CD4-positive, alpha-beta T cell (primary cell): Measurements from ENCODE around the gene SCAMP3. TPM values are rescaled to one million over a fixed set of nuclear protein-coding genes. Genes with fewer than 3 reads are reported as not detected.

Source experiments
- ATAC-seq: fragments of 200-7000 bp; cut with Tn5 transposase; one replicate; pipeline ENCODE4 v1.10.0; 2022; ENCODE audit warnings: mild to moderate bottlenecking; ENCODE audit not compliant: poor library complexity
- CTCF ChIA-PET: fragments of 350-600 bp; sonication (Branson Sonifier 250); formaldehyde crosslinking; loops from one replicate; lab custom pipeline; 2021; ENCODE audit warnings: antibody characterized with exemption, inconsistent platforms; lab: Charles Lee
- POLR2A ChIA-PET: fragments of 350-600 bp; sonication (Branson Sonifier 250); formaldehyde crosslinking; loops from one replicate; lab custom pipeline; 2021; ENCODE audit warnings: antibody characterized with exemption, inconsistent platforms; lab: Charles Lee
- DNase-seq, 14 experiments: peaks; one replicate each; pipeline ENCODE4 v3.0.0-alpha.2; 2013 to 2020; ENCODE audit warnings: mixed read lengths in 2 of 14
- H3K27ac ChIP-seq, 2 donors: one replicate each; pipeline versions ENCODE4 v1.5.1 to v1.7.0; 2013; ENCODE audit warnings: low read length in 2 of 2, low read depth in 1 of 2, mild to moderate bottlenecking in 1 of 2
- H3K27me3 ChIP-seq, 2 experiments: 1 replicate in 1 of 2; 2 replicates in 1 of 2; pipeline versions ENCODE4 v1.6.1 to v1.7.0; 2013; ENCODE audit warnings: low read length in 2 of 2, control low read depth in 1 of 2, mild to moderate bottlenecking in 1 of 2, moderate library complexity in 1 of 2; ENCODE audit not compliant: insufficient read depth in 2 of 2, control insufficient read depth in 1 of 2
- H3K36me3 ChIP-seq: one replicate; pipeline ENCODE4 v1.6.1; 2013; ENCODE audit warnings: low read length, control low read depth; ENCODE audit not compliant: insufficient read depth
- H3K4me1 ChIP-seq: one replicate; pipeline ENCODE4 v1.6.1; 2013; ENCODE audit warnings: low read length, control low read depth; ENCODE audit not compliant: insufficient read depth
- H3K4me3 ChIP-seq: one replicate; pipeline ENCODE4 v1.5.1; 2013; ENCODE audit warnings: mild to moderate bottlenecking, low read length, moderate library complexity
- H3K9me3 ChIP-seq, 2 experiments: 1 replicate in 1 of 2; 2 replicates in 1 of 2; pipeline versions ENCODE4 v1.6.1 to v1.7.0; 2013; ENCODE audit warnings: low read length in 2 of 2, mild to moderate bottlenecking in 2 of 2, control low read depth in 1 of 2, moderate library complexity in 1 of 2; ENCODE audit not compliant: control insufficient read depth in 1 of 2, insufficient read depth in 1 of 2
- H3K27ac Mint-ChIP-seq: one replicate; pipeline ENCODE4 v1.8.0; 2020; ENCODE audit warnings: mixed read lengths
- H3K27me3 Mint-ChIP-seq: one replicate; pipeline ENCODE4 v1.8.0; 2021; ENCODE audit warnings: mixed read lengths
- H3K36me3 Mint-ChIP-seq: one replicate; pipeline ENCODE4 v1.8.0; 2021; ENCODE audit warnings: low read depth, mixed read lengths
- H3K4me1 Mint-ChIP-seq: one replicate; pipeline ENCODE4 v1.8.0; 2021; ENCODE audit warnings: low read depth, mixed read lengths
- H3K4me3 Mint-ChIP-seq: one replicate; pipeline ENCODE4 v1.8.0; 2020; ENCODE audit warnings: mild to moderate bottlenecking, mixed read lengths
- H3K9me3 Mint-ChIP-seq: one replicate; pipeline ENCODE4 v1.8.0; 2020; ENCODE audit warnings: mixed read lengths
- CTCF ChIP-seq: fragments of 200-600 bp; IDR thresholded peaks from one replicate; pipeline ENCODE4 v1.8.0; 2022; ENCODE audit warnings: antibody characterized with exemption, mild to moderate bottlenecking
- intact Hi-C, 2 experiments: fragments of 100-400 bp; cut with DNase I in 1 of 2; cut with micrococcal nuclease in 1 of 2; formaldehyde crosslinking; loops; one replicate each; pipeline versions ENCODE4 v1.15.1 to v1.9.0; 2023 to 2025; cut with DNase I, micrococcal nuclease
- total RNA-seq, 174 experiments: library from RNA in 2 of 174; stranded (reverse) in 2 of 174; gene quantifications; one replicate each; pipeline ENCODE4 v1.2.3 and lab custom pipeline; 2021 to 2026

Gene SCAMP3
- total RNA-seq, 2 experiments from 2014 or later = 54.8 to 55.6 TPM

- POLR2A ChIA-PET = interaction anchor here (5.3 kb wide), 1 partner anchor 67 kb away, joined by 51 read pairs; the partner anchor contains the start of gene RUSC1
- intact Hi-C loops = loop anchor here in 1 of 2 experiments (2.0 to 10.0 kb wide), 2 partner anchors 19 to 251 kb away; partner anchors contain the start of gene CLK2
- H3K4me1 ChIP-seq = peaks cover 42% of the 10 kb centered on the region
Measured at GRCh38 chr1:155253797-155254196, 8.4 kb downstream of the SCAMP3 start.

GRCh38 chr1:155253208-155253607 lies 9.0 kb downstream of the SCAMP3 start:
- H3K4me3 Mint-ChIP-seq = peak overlapping the region; percentile 84
- Histone ChIP-seq H3K4me3 (no peak overlapping the region), H3K4me1 (peaks cover 42% of the 10 kb centered on the region), H3K27ac (no peak overlapping the region), H3K27me3 (no peaks in the 10 kb centered on the region), H3K9me3 (no peaks in the 10 kb centered on the region), H3K36me3 (peaks cover 18% of the 10 kb centered on the region)
- ATAC-seq (no peak), DNase-seq (no peak)
- H3K27ac Mint-ChIP-seq = no peak overlapping the region
- no peak for TF ChIP-seq CTCF
- H3K9me3 Mint-ChIP-seq = no peaks in the 10 kb centered on the region
- H3K4me1 Mint-ChIP-seq = peaks cover 40% of the 10 kb centered on the region
- intact Hi-C loops = loop anchor here in 1 of 2 experiments (10.0 kb wide), 1 partner anchor 252 kb away; no protein-coding TSS in a partner anchor
- POLR2A ChIA-PET = interaction anchor here (5.3 kb wide), 1 partner anchor 68 kb away, joined by 51 read pairs; the partner anchor contains the start of gene RUSC1
- CTCF ChIA-PET = no interaction called here
- H3K36me3 Mint-ChIP-seq = peaks cover 21% of the 10 kb centered on the region
- no peaks in the 10 kb centered on the region for H3K27me3 Mint-ChIP-seq

More at GRCh38 chr1:155253797-155254196, 8.4 kb downstream of the SCAMP3 start:
- DNase-seq = no peak
- no peak overlapping the region for H3K4me3 ChIP-seq
- no peak for TF ChIP-seq CTCF
- H3K9me3 ChIP-seq = no peaks in the 10 kb centered on the region
- H3K27me3 ChIP-seq = no peaks in the 10 kb centered on the region
- H3K4me3 Mint-ChIP-seq = peak overlapping the region; percentile 84
- CTCF ChIA-PET = no interaction called here
- peaks cover 40% of the 10 kb centered on the region for H3K4me1 Mint-ChIP-seq
- H3K27ac ChIP-seq = no peak overlapping the region
- H3K9me3 Mint-ChIP-seq = no peaks in the 10 kb centered on the region
- H3K27ac Mint-ChIP-seq = peak overlapping the region; percentile 49
- H3K27me3 Mint-ChIP-seq = no peaks in the 10 kb centered on the region
- peaks cover 23% of the 10 kb centered on the region for H3K36me3 ChIP-seq
- peaks cover 26% of the 10 kb centered on the region for H3K36me3 Mint-ChIP-seq
- ATAC-seq = no peak

- POLR2A ChIA-PET = interaction anchor here (1.0 to 5.3 kb wide), 5 partner anchors 10 to 70 kb away, joined by 3 to 51 read pairs (median 12); partner anchors contain the start of genes CLK2, FDPS, MTX1 and RUSC1
- Histone ChIP-seq H3K9me3 (no peaks in the 10 kb centered on the region), H3K36me3 (peaks cover 7% of the 10 kb centered on the region), H3K4me3 (no peak overlapping the region), H3K27me3 (no peaks in the 10 kb centered on the region), H3K4me1 (peaks cover 42% of the 10 kb centered on the region), H3K27ac (no peak overlapping the region)
- H3K9me3 Mint-ChIP-seq = no peaks in the 10 kb centered on the region
- no peak overlapping the region for H3K4me3 Mint-ChIP-seq
- no peak for DNase-seq
- intact Hi-C loops = loop anchor here (2.0 to 10.0 kb wide), 2 partner anchors 57 to 253 kb away; partner anchors contain the start of gene FDPS (in 1 of the 2)
- no peak overlapping the region for H3K27ac Mint-ChIP-seq
- CTCF ChIA-PET = interaction anchor here (0.8 to 4.4 kb wide), 22 partner anchors 9 to 608 kb away, joined by 3 to 114 read pairs (median 6); partner anchors contain the start of genes HCN3, KRTCAP2, PKLR and RUSC1
- ATAC-seq = no peak
- no peak for TF ChIP-seq CTCF
- peaks cover 30% of the 10 kb centered on the region for H3K4me1 Mint-ChIP-seq
- H3K27me3 Mint-ChIP-seq = no peaks in the 10 kb centered on the region
- H3K36me3 Mint-ChIP-seq = peaks cover 5% of the 10 kb centered on the region
Measured at GRCh38 chr1:155251566-155251965, 10.6 kb downstream of the SCAMP3 start.
